Aorta (tissue), 5 donors: ENCODE data around the gene ATP10A. TPM values are rescaled to one million over a fixed set of nuclear protein-coding genes. Genes with fewer than 3 reads are reported as not detected.
A peak's percentile ranks its signal among the peaks of the same experiment; 100 is the strongest.
"Not testable (repeated sequence)": the region's sequence is repeated elsewhere in the genome, so short reads cannot be mapped to it uniquely, and the experiment has no call there.

Source experiments
- ATAC-seq: fragments of 200-7000 bp; cut with Tn5 transposase; one replicate; pipeline ENCODE4 v1.9.1; 2022; ENCODE audit warnings: moderate library complexity; ENCODE audit not compliant: low FRiP score
- DNase-seq, 2 donors: peaks; one replicate each; pipeline ENCODE4 v3.0.0-alpha.2; 2020
- H3K27ac ChIP-seq, 2 donors: one replicate each; pipeline ENCODE4 v1.5.1; 2013; ENCODE audit warnings: low read length in 2 of 2, mild to moderate bottlenecking in 2 of 2, moderate library complexity in 2 of 2, control low read depth in 1 of 2, inconsistent platforms in 1 of 2, low read depth in 1 of 2
- H3K27me3 ChIP-seq, 2 donors: one replicate each; pipeline ENCODE4 v1.6.1; 2013; ENCODE audit warnings: control low read depth in 1 of 2, low read length in 1 of 2, mild to moderate bottlenecking in 1 of 2, moderate library complexity in 1 of 2; ENCODE audit not compliant: insufficient read depth in 2 of 2, control insufficient read depth in 1 of 2
- H3K36me3 ChIP-seq, 2 donors: one replicate each; pipeline ENCODE4 v1.6.1; 2013; ENCODE audit warnings: control low read depth in 1 of 2, low read length in 1 of 2, mild to moderate bottlenecking in 1 of 2; ENCODE audit not compliant: insufficient read depth in 2 of 2, control insufficient read depth in 1 of 2
- H3K4me1 ChIP-seq, 2 donors: one replicate each; pipeline ENCODE4 v1.6.1; 2013; ENCODE audit warnings: low read length in 2 of 2, control low read depth in 1 of 2, mild to moderate bottlenecking in 1 of 2, moderate library complexity in 1 of 2; ENCODE audit not compliant: insufficient read depth in 2 of 2, control insufficient read depth in 1 of 2
- H3K4me3 ChIP-seq, 2 donors: one replicate each; pipeline ENCODE4 v1.5.1; 2013; ENCODE audit warnings: low read length in 2 of 2, control low read depth in 1 of 2, mild to moderate bottlenecking in 1 of 2
- H3K9me3 ChIP-seq: one replicate; pipeline ENCODE4 v1.6.1; 2013; ENCODE audit warnings: mild to moderate bottlenecking, low read length; ENCODE audit not compliant: control insufficient read depth
- WGBS, 2 donors: extraction: QIAGEN DNeasy Blood & Tissue Kit; methylation state at CpG; one replicate each; pipeline ENCODE4 v1.1.7; 2013; 5-methylcytosine and 5-hydroxymethylcytosine counted together
- intact Hi-C, 2 donors: fragments of 100-400 bp; cut with DNase I; formaldehyde crosslinking; loops; one replicate each; pipeline versions ENCODE4 v1.14.2 to v1.15.0; 2022
- polyA plus RNA-seq, 2 donors: library from polyadenylated mRNA; stranded (reverse); fragments of 200-250 nt; gene quantifications; one replicate each; pipeline ENCODE4 v1.2.3, GENCODE V29; 2013
- total RNA-seq, 2 donors: library from RNA; stranded (reverse); fragmentation: NEBNext Ultra II Directional; extraction: Animal tissue kit (Norgen Biotek cat#: 25700); gene quantifications; one replicate each; pipeline ENCODE4 v1.2.1, GENCODE V29; 2021
- donor health status: healthy with polysubstance abuse.
- donor health status: Bipolar disorder and iron deficiency.
- donor health status: DM: no; HTN: no; CAD: no.
- donor health status: DM: no; HTN: no; CAD: no.
- donor health status: DM: yes; HTN: yes; CAD: no.

Gene ATP10A
- total and polyA plus RNA-seq, 4 donors: 3.6 to 55.0 (median 22.2) TPM

DNA sequence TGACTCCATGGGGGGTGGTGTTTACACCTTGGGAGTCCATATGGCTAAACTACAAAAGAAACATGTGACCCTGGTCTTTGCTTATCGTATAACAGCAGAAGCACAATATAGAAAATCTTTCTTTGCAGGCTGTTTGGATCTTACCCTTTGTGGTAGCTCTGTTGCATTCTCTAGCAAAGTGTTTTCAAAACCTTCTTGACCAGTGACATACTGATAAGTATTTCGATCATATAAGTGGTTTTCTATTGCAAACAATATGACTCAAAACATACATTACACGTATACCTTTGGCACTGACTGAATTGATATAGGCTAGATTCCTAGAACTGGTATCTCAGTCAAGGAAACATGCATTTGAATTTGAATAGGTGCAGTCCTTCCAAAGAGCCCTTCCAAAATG lies 24.7 kb upstream of the ATP10A start:
- ATAC-seq (no peak), DNase-seq (no peak)
- H3K36me3 ChIP-seq: no peaks in the 10 kb centered on the region
- peaks cover 0 to 2% of the 10 kb centered on the region in 2 donors for H3K27me3 ChIP-seq
- intact Hi-C loops: no loop called here
- no peaks in the 10 kb centered on the region for H3K9me3 ChIP-seq
- 66 to 70% methylated on average over 3 of the region's 3 CpGs for WGBS, 2 donors
- no peak overlapping the region for H3K27ac ChIP-seq
- H3K4me1 ChIP-seq: peaks cover 0 to 3% of the 10 kb centered on the region in 2 donors
- H3K4me3 ChIP-seq: no peak overlapping the region

DNA sequence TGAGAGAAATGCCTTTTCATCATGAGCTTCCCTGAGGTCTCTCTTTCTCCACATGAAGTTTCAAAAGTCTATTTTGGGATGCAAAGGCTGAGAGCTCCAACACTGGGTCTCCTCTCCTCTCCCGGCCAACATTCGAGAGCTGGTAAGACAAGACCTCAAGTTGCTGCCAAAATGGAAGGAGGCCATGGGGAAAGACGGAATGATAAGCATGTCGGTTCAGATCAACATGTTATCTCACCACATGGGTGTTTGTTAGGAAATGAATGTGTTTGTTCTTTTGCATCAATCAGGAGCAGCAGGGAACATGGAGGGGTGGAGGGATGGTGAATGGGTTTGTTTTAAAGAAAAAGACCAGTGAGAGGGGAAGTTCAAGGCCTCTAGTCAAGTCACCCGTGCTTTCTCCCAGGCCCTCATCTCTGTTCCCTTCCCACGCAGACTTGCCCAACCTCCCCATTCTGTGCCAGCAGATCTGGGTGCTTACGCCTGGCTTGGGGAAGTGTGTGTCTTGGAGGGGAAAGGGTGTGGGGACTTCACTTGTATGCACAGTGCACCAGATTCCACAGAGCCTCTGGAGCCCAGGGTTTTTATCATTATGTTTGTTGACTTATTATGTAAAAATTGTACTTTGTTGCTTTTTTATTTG lies 23.5 kb upstream of the ATP10A start:
- 2 to 6% methylated on average over 7 of the region's 7 CpGs for WGBS, 2 donors
- DNase-seq: peak in 1 of 2 donors; percentile 63
- ATAC-seq: peak; percentile 47
- no peaks in the 10 kb centered on the region for H3K36me3 ChIP-seq
- intact Hi-C loops: no loop called here
- H3K27me3 ChIP-seq: peaks cover 0 to 2% of the 10 kb centered on the region in 2 donors
- H3K9me3 ChIP-seq: no peaks in the 10 kb centered on the region
- H3K27ac ChIP-seq: peak overlapping the region in 1 of 2 donors; percentile 44
- H3K4me3 ChIP-seq: no peak overlapping the region
- H3K4me1 ChIP-seq: peaks cover 0 to 3% of the 10 kb centered on the region in 2 donors

DNA sequence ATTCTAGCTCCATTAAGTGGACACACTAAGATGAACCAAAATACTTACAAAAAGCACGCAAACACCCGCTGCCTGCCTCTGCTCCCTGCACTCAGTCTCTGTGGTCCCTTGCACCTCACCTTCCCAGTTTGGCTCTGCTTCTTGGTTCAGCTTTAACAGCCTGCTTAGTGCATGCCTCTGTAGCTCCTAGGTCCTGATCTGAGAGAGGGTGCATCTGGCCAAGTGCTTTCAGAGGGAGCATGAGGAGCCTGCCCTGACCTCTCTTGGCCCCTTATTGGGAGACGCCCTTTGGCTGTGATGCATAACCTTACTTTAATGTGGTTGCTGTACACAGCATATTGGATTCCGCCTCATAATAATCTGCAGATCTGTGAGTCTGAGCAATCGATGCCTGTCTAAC lies 21.2 kb upstream of the ATP10A start:
- WGBS, 2 donors: 58 to 69% methylated on average over 5 of the region's 5 CpGs
- ATAC-seq (no peak), DNase-seq (no peak)
- Histone ChIP-seq H3K4me3 (no peak overlapping the region), H3K9me3 (no peaks in the 10 kb centered on the region), H3K36me3 (no peaks in the 10 kb centered on the region), H3K27ac (no peak overlapping the region), H3K27me3 (no peaks in the 10 kb centered on the region), H3K4me1 (no peaks in the 10 kb centered on the region)
- intact Hi-C loops: no loop called here

DNA sequence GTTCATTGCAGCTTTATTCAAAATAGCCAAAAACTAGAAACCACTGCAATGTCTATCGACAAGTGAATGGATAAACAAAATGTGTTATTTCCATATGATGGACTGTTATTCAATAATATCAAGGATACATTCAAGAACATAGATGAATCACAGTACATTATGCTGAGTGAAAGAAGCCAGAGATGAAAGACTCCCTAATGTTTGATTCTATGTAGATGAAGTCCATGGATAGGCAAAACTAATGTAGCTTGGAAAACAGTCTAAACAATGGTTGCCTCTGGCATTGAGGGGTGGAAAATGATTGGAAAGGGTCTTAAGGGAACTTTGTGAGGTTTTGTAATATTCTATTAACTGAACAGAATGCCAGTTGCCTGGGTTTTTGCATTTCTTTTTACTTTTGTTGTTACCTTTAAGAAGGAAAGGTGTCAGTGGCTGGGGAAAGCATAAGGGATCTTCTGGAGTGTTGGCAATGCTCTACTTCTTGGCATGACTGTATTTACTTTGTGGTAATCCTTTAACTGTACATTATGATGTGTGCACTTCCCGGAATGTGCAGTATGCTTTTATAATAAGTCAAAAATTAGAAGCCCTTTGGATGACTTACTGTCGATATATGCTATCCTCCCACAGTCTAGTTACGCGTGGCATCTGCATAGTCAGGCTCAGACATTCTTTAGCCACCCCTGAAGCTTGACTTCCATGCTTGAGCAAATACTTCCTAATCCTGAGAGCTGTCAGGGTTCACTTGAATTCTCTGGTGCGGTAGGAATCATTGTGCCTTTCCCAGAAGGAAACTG lies 20.5 kb upstream of the ATP10A start:
- WGBS, 2 donors: 55 to 87% methylated on average over 6 of the region's 6 CpGs
- no peak for ATAC-seq
- intact Hi-C loops: no loop called here
- H3K4me1 ChIP-seq: no peaks in the 10 kb centered on the region
- no peaks in the 10 kb centered on the region for H3K9me3 ChIP-seq
- H3K27ac ChIP-seq: no peak overlapping the region
- no peaks in the 10 kb centered on the region for H3K36me3 ChIP-seq
- no peak for DNase-seq
- no peak overlapping the region for H3K4me3 ChIP-seq
- no peaks in the 10 kb centered on the region for H3K27me3 ChIP-seq

DNA sequence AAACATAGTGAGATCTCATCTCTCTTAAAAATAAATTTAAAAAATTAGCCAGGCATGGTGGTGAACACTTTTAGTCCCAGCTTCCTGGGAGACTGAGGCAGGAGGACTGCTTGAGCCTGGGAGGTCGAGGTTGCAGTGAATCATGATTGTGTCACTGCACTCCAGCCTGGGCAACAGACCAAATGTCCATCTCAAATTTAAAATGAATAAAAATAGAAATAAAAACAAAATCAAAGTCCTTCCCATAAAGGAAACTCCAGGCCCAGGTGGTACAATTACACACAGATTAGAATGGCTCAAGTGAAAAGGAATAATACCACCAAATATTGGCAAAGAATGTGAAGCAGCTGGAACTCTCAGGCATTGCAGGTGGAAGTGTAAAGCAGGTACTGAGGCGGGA lies 19.3 kb upstream of the ATP10A start:
- H3K4me3 ChIP-seq: no peak overlapping the region
- WGBS, 2 donors: 62% methylated on average over 2 of the region's 2 CpGs
- intact Hi-C loops: no loop called here
- DNase-seq: no peak
- H3K4me1 ChIP-seq: no peaks in the 10 kb centered on the region
- H3K36me3 ChIP-seq: no peaks in the 10 kb centered on the region
- no peaks in the 10 kb centered on the region for H3K27me3 ChIP-seq
- no peaks in the 10 kb centered on the region for H3K9me3 ChIP-seq
- no peak for ATAC-seq
- H3K27ac ChIP-seq: no peak overlapping the region

DNA sequence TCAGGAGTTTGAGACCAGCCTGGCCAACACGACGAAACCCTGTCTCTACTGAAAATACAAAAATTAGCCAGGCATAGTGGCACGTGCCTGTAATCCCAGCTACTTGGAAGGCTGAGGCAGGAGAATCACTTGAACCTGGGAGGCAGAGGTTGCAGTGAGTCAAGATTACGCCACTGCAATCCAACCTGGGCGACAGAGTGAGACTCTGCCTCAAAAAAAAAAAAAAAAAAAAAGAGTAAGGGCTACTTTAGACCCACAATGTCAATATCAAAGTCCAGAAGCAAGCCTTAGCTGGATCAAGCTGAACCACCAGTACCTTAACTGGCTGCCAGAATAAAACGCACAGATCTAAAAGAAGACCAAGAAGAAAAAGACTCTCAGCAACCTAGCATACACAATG lies 17.8 kb upstream of the ATP10A start:
- H3K27me3 ChIP-seq, H3K4me1 ChIP-seq, H3K27ac ChIP-seq, H3K4me3 ChIP-seq, ATAC-seq, intact Hi-C loops, H3K36me3 ChIP-seq, DNase-seq, H3K9me3 ChIP-seq: not testable (repeated sequence)
- 93 to 96% methylated on average over 6 of the region's 6 CpGs for WGBS, 2 donors

DNA sequence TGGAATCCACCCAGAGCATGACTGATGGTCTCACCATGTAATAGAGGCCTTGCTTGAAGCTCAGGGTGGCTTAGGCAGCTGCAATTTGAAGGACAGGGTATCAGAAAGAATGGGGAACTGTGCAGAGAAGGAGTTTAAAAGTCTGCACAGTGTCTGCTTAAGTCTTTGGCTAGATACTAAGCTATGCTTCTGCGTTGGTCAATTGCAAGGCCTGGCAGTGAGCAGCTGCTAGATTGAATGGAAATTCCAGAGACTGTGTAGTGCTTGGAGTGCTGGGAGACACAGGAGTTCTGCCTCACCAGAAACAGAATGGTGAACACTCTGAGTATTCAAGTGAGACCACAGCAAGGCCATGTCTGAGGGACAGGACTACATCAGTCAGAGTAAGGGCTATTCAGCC lies 17.3 kb upstream of the ATP10A start:
- H3K27me3 ChIP-seq: no peaks in the 10 kb centered on the region
- no peaks in the 10 kb centered on the region for H3K9me3 ChIP-seq
- ATAC-seq (no peak), DNase-seq (no peak)
- H3K4me1 ChIP-seq: no peaks in the 10 kb centered on the region
- 90 to 92% methylated on average over 1 of the region's 1 CpG for WGBS, 2 donors
- intact Hi-C loops: no loop called here
- H3K4me3 ChIP-seq: no peak overlapping the region
- no peaks in the 10 kb centered on the region for H3K36me3 ChIP-seq
- no peak overlapping the region for H3K27ac ChIP-seq

DNA sequence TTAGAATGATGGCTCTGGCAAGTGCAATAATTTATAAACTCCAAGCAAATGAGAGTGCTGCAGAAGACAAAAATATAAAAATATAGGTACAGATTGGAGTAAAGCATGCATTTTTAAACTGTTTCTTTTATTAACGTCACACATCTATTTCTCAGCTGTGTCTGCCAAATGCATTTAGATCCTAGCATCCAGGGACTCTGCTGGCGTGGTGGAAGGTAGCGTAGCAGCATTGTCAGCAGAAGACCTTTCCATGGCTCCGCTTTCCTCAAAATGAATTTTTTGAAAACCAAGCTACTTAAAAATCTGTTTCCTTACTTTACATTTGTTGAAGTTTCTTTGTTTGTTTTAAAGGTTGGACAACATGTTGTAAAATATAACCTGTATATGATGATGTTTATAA lies 16.3 kb upstream of the ATP10A start:
- H3K27ac ChIP-seq: no peak overlapping the region
- H3K36me3 ChIP-seq: no peaks in the 10 kb centered on the region
- no peak for DNase-seq
- H3K27me3 ChIP-seq: no peaks in the 10 kb centered on the region
- H3K9me3 ChIP-seq: no peaks in the 10 kb centered on the region
- ATAC-seq: no peak
- WGBS, 2 donors: 89% methylated on average over 4 of the region's 4 CpGs
- H3K4me1 ChIP-seq: no peaks in the 10 kb centered on the region
- intact Hi-C loops: no loop called here
- no peak overlapping the region for H3K4me3 ChIP-seq

DNA sequence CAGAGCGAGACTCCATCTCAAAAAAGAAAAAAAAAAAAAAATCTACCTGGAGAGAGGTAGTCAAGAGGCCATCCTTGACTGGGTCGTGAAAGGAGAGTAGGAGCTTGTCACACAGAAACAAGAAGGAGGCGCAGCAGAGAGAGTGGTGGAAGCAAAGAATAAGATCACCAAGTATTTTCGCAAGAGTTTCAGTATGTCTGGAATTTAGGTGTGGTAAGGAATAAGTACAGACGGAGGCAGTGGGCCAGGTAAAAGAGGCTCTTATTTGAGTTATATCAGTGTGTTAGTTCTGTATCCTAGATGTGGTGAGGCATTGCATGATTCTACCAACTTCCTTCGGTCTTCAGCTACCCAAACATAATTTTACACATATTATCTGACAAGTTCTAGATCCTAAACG lies 14.6 kb upstream of the ATP10A start:
- Histone ChIP-seq H3K27me3 (no peaks in the 10 kb centered on the region), H3K36me3 (no peaks in the 10 kb centered on the region), H3K4me1 (no peaks in the 10 kb centered on the region), H3K9me3 (no peaks in the 10 kb centered on the region), H3K27ac (no peak overlapping the region), H3K4me3 (no peak overlapping the region)
- 95 to 96% methylated on average over 7 of the region's 7 CpGs for WGBS, 2 donors
- intact Hi-C loops: no loop called here
- ATAC-seq: no peak
- DNase-seq: no peak
